Dedifferentiated amniotic fluid mesenchymal stem cell (primary cell): ENCODE data around the gene GARIN5A.

Experiments used
- DNase-seq: peaks from one replicate; pipeline ENCODE4 v3.0.0-alpha.2; 2016; ENCODE audit errors: extremely low spot score

Gene GARIN5A

GRCh38 chr19:50434525-50434924 lies 42.1 kb downstream of the GARIN5A start:
- no peak for DNase-seq

- DNase-seq: no peak
Observed at GRCh38 chr19:50433201-50434180, 43.2 kb downstream of the GARIN5A start.

- no peak for DNase-seq
Observed at GRCh38 chr19:50432221-50433028, 44.2 kb downstream of the GARIN5A start, which contains the start of gene MYBPC2. MYBPC2 (plus strand) TSS chr19:50432892; CDS start chr19:50432954, 62 bp downstream.

- DNase-seq: peak; percentile 56
Observed at GRCh38 chr19:50431343-50432220, 45.1 kb downstream of the GARIN5A start.

DNA sequence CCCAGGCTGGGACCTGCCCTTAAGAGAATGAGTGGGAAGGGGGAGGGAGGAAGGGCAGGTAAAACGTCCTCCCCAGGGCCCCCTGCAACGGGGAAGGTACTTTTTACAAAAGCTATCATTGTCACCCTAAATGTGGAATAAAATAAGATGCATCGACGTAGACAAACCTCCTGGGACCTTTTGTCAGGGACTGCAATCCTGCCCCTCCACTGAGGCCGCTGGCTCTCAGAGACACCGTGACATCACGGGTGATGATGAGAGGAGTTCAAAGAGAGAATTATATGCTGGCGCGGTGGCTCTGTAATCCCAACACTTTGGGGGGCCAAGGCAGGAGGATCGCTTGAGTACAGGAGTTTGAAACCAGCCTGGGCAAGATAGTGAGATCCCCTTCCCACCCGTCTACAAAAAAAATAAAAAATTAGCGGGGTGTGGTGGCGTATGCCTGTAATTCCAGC lies 45.7 kb downstream of the GARIN5A start:
- no peak for DNase-seq

- no peak for DNase-seq
Observed at GRCh38 chr19:50428772-50429463, 47.7 kb downstream of the GARIN5A start.

- no peak for DNase-seq
Observed at GRCh38 chr19:50427997-50428425, 48.6 kb downstream of the GARIN5A start.

- DNase-seq: no peak
Observed at GRCh38 chr19:50427318-50427925, 49.2 kb downstream of the GARIN5A start.

DNA sequence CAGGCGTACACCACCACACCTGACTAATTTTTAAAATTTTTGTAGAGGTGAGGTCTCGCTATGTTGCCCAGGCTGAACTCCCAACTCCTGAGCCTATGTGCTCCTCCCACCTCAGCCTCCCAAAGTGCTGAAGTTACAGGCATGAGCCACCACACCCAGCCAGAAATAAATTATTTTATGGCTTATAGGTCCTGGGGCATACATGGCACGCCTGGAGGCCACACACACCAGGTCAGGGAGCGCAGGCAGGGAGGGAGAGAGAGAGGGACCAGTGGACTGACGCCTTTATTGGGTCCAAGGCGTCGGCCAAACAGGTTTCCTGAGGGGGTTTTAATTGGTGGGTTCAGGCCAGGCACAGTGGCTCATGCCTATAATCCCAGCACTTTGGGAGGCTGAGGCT lies 51.1 kb downstream of the GARIN5A start:
- no peak for DNase-seq

DNA sequence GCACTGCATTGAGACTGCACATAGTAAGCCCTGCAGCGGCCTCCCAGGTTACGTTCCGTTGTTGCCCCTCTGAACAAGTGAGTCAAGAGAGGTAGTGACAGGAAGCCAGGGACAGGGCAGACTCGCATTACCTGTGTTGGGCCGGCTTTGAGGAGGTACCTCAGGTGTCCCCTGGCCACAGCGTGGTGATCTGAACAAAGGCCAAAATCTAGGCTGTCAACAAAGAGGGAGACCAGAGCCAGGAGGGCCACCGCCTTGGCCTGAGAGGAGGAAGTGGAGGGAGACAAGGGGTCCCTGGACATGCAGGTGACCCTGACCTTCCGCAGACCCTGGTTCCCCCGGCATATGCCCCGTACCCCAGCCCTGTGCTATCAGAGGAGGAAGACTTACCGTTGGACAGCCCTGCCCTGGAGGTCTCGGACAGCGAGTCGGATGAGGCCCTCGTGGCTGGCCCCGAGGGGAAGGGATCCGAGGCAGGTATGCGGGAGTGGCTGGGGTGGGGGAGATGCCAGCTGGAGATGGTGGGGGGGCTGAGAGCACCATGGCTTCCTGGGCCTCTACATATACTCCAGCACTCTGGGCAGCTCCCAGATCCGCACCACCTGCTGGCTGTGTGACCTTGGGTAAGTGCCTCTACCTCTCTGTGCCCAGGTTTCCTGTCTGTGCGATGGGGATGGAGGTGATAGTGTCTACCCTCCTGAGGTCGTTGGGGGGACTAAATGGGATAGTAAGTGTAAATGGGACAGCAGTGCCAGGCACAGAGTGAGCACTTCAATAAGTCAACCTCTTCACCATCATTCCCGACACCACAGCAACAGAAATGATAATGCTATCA lies 53.2 kb downstream of the GARIN5A start:
- no peak for DNase-seq

- no peak for DNase-seq
Observed at GRCh38 chr19:50422397-50423278, 54.0 kb downstream of the GARIN5A start.

DNA sequence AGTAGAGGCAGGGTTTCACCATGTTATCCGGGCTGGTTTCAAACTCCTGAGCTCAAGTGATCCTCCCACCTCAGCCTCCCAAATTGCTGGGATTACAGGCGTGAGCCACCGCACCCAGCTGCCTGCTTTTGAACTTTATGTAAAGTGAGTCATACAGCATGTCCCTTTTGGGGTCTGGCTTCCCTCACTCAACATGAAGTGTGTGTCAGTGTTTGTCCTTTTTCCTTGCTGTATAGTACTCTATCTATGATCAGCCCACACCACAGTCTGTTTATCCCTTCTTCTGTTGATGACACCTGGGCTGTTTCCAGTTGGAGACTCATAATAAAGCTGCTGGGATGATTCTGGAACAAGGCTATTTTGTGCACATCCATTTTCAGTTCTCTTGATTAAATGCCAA lies 55.8 kb downstream of the GARIN5A start:
- no peak for DNase-seq

DNA sequence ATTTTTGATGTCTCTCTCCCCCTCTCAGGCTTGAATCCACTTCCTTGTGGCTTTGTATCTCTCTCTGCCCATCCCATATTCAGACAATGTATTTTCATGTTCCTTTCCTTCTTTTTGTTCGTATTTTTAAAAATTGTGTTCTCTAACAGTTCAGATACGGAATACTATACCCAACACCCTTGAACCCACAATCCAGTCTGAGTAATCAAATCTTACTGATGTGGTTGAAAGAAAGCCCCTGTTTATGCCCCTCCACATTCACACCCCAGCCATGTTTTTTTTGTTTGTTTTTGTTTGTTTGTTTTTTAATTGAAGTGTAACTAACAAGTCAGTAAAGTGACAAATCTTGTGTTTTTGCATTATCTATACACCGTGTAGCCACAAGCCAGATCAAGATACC lies 56.5 kb downstream of the GARIN5A start:
- no peak for DNase-seq

GRCh38 chr19:50419580-50420035 lies 57.0 kb downstream of the GARIN5A start:
- no peak for DNase-seq

DNA sequence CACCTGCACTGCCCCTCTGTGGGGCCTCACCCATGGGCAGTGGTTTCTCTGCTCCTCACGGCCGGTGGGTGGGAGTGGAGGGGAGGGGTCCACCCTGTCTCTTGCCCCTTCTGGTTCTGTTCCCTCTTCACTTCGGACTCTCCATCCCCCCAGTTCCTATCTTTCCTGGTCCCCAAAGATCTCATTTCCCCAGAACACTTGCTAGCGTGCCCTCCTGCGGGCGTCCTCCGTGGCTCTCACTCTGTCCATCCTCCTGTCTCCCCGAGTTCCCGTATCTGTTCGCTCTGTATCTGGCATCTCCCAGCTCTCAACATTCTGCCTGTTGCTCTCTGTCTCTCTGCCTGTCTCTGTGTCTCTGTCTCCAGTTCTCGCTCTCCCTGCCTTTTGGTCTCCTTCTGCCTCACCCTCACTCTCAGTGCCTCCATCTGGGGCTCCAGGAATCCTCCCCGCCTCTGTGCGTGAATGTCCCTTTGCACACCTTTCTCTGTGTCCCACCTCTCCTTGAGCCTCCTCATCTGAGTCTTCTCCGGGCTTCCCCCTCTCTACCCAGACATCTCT lies 57.5 kb downstream of the GARIN5A start:
- DNase-seq: no peak

DNA sequence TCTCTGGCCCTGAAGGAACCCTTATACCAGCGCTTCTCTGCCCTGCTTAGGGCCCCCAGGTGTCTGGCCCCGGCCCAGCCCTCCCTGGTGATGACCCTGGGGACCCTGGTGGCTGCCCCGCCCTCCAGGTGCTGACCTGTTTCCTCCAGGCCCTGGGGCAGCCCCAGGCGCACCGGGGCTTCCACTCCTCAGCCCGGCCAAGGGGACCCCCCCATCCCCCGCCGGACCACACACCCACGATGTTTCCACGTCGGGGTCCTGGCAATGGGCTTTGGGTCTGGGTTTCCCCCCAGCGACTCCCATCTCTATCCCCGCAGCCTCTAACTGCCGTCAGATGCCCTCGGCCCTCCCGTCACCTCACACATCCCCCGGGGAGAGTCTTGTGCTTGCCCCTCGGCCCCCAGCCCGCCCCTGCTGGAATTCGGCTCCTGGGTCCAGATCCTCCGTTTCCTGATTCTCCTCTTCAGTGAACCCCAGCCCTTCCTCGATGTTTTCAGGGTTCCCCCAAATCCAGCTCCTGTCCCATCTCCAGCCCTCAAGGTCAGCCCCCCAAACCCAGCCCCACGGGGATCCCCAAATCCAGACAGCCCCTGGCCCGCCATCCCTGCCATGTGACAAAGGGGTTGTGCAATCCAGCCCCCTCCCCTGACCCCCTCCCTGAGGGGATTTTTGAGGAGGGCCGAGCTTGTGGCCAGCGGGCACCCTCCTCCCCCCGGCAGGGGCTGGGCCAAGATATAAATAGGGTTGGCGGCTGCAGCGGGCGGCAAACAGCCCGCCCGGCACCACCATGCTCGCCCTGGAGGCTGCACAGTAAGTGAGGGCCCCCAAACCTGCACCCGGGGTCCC lies 58.2 kb downstream of the GARIN5A start, which contains the start of gene SPIB:
TSS of gene SPIB (plus strand) at position 763 of the 846 bp plus-strand sequence. CDS start at position 788, 25 bp downstream.
- DNase-seq: no peak
